SU-DHL-6 (cell line): ENCODE measurements around the gene MZB1.

ENCODE experiments used
- EZH2phosphoT487 ChIP-seq: fragments of 200-600 bp; sonication (generic), shearing (Covaris generic); conservative IDR thresholded peaks from 2 replicates; pipeline ENCODE4 v1.6.1; 2018; ENCODE audit warnings: mild to moderate bottlenecking, antibody characterized with exemption, low read length, moderate library complexity, mixed read lengths
- TF ChIP-seq, protein P1 (sequence below): fragments of 200-600 bp; sonication (generic); IDR thresholded peaks from one replicate; pipeline ENCODE4 v1.5.1; 2017; ENCODE audit warnings: antibody characterized with exemption, mild to moderate bottlenecking, low read length, moderate library complexity; ENCODE audit not compliant: insufficient read depth, poor library complexity, severe bottlenecking

GRCh38 chr5:139360384-139360783 is 29.3 kb downstream of the MZB1 start:
- TF ChIP-seq, protein P1, sequence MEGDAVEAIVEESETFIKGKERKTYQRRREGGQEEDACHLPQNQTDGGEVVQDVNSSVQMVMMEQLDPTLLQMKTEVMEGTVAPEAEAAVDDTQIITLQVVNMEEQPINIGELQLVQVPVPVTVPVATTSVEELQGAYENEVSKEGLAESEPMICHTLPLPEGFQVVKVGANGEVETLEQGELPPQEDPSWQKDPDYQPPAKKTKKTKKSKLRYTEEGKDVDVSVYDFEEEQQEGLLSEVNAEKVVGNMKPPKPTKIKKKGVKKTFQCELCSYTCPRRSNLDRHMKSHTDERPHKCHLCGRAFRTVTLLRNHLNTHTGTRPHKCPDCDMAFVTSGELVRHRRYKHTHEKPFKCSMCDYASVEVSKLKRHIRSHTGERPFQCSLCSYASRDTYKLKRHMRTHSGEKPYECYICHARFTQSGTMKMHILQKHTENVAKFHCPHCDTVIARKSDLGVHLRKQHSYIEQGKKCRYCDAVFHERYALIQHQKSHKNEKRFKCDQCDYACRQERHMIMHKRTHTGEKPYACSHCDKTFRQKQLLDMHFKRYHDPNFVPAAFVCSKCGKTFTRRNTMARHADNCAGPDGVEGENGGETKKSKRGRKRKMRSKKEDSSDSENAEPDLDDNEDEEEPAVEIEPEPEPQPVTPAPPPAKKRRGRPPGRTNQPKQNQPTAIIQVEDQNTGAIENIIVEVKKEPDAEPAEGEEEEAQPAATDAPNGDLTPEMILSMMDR, result no peak
- TF ChIP-seq EZH2phosphoT487, result no peak
